ENCODE data around the gene LMOD2. TPM values are rescaled to one million over a fixed set of nuclear protein-coding genes. Genes with fewer than 3 reads are reported as not detected.

LMOD2 gene
- total RNA-seq, 1 experiment from 2014 or later: not detected

- Histone ChIP-seq H3K4me3 (replicated peaks in 1 of 2; ENCODE audit: low read depth in 1 of 2, low read length in 2 of 2) (no peak overlapping the region), H3K9me3 (ENCODE audit: control insufficient read depth in 1 of 2, insufficient read depth in 1 of 2, low read depth in 1 of 2, low read length in 2 of 2) (no peaks in the 10 kb centered on the region), H3K79me2 (ENCODE audit: insufficient read depth, low read length) (no peaks in the 10 kb centered on the region), H3K36me3 (ENCODE audit: control insufficient read depth in 1 of 2, insufficient read depth in 2 of 2, low read length in 2 of 2) (peaks cover 4% of the 10 kb centered on the region in 2 experiments; a peak in 3 of 4 replicates), H3K9ac (ENCODE audit: low read length) (no peak overlapping the region), H2AFZ (ENCODE audit: low read depth, low read length, poor library complexity, severe bottlenecking) (no peak overlapping the region), H4K20me1 (ENCODE audit: insufficient read depth) (no peaks in the 10 kb centered on the region), H3K4me1 (ENCODE audit: control insufficient read depth in 1 of 2, insufficient read depth in 2 of 2, low read length in 2 of 2) (peaks cover 0 to 6% of the 10 kb centered on the region in 2 experiments; a peak in 1 of 4 replicates), H3K9me2 (ENCODE audit: insufficient read depth) (no peaks in the 10 kb centered on the region), H3K27ac (ENCODE audit: low read depth, low read length) (no peak overlapping the region), H3K27me3 (ENCODE audit: insufficient read depth, low read length) (no peaks in the 10 kb centered on the region), H3K4me2 (ENCODE audit: low read length) (no peak overlapping the region)
- RAD21 ChIA-PET (ENCODE audit: low non-redundant PET in 1 of 2, low total read pairs in 2 of 2, uncharacterized antibody in 2 of 2, unreplicated experiment in 2 of 2): no interaction called here
- CTCF ChIA-PET: interaction anchor here (1.2 kb wide), 1 partner anchor 12 kb away, joined by 6 read pairs; no protein-coding TSS in a partner anchor
- BruUV-seq (replicated peaks): no TSS peak
- intact Hi-C loops (cut with micrococcal nuclease): no loop called here
- DNase-seq (ENCODE audit: low read depth, low spot score) (no peak), ATAC-seq (no peak)
- TF ChIP-seq ZNF274 (IDR thresholded peaks at IDR 0.05; ENCODE audit: low read depth, low read length) (no peak), EZH2 (IDR thresholded peaks at IDR 0.05) (no peak), YY1 (IDR thresholded peaks at IDR 0.05; ENCODE audit: extremely low read depth, insufficient replicate concordance, low read depth, low read length) (no peak), CTCF (IDR thresholded peaks at IDR 0.05 in 2 of 3, conservative IDR thresholded peaks at IDR 0.05 in 1 of 3; ENCODE audit: borderline replicate concordance in 1 of 3, insufficient read depth in 1 of 3, low read depth in 2 of 3, low read length in 2 of 3) (no peak), SIN3A (IDR thresholded peaks at IDR 0.05; ENCODE audit: low read depth) (no peak), ZBTB33 (IDR thresholded peaks at IDR 0.05; ENCODE audit: extremely low read depth, insufficient replicate concordance, low read length) (no peak), POLR2AphosphoS5 (IDR thresholded peaks at IDR 0.05; ENCODE audit: low read depth, low read length) (no peak), CEBPB (IDR thresholded peaks at IDR 0.05; ENCODE audit: low read depth) (no peak), RAD21 (IDR thresholded peaks at IDR 0.05; ENCODE audit: low read depth) (no peak), JUND (IDR thresholded peaks at IDR 0.05) (no peak), ELF1 (IDR thresholded peaks at IDR 0.05; ENCODE audit: borderline replicate concordance, low read depth) (no peak), FOSL1 (IDR thresholded peaks at IDR 0.05; ENCODE audit: low read depth) (no peak), ATF3 (IDR thresholded peaks at IDR 0.05) (no peak), EZH2phosphoT487 (IDR thresholded peaks at IDR 0.05; ENCODE audit: borderline replicate concordance) (no peak), SRF (IDR thresholded peaks at IDR 0.05; ENCODE audit: low read depth) (no peak)
- TF ChIP-seq, protein P1, sequence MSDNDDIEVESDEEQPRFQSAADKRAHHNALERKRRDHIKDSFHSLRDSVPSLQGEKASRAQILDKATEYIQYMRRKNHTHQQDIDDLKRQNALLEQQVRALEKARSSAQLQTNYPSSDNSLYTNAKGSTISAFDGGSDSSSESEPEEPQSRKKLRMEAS (IDR thresholded peaks at IDR 0.05): no peak
- POLR2A ChIA-PET: no interaction called here
Observed at GRCh38 chr7:123689250-123689649, 33.6 kb downstream of the LMOD2 start.

All from HCT116 (cell line).